ENCODE data around the gene KLF13.

The KLF13 gene

DNA sequence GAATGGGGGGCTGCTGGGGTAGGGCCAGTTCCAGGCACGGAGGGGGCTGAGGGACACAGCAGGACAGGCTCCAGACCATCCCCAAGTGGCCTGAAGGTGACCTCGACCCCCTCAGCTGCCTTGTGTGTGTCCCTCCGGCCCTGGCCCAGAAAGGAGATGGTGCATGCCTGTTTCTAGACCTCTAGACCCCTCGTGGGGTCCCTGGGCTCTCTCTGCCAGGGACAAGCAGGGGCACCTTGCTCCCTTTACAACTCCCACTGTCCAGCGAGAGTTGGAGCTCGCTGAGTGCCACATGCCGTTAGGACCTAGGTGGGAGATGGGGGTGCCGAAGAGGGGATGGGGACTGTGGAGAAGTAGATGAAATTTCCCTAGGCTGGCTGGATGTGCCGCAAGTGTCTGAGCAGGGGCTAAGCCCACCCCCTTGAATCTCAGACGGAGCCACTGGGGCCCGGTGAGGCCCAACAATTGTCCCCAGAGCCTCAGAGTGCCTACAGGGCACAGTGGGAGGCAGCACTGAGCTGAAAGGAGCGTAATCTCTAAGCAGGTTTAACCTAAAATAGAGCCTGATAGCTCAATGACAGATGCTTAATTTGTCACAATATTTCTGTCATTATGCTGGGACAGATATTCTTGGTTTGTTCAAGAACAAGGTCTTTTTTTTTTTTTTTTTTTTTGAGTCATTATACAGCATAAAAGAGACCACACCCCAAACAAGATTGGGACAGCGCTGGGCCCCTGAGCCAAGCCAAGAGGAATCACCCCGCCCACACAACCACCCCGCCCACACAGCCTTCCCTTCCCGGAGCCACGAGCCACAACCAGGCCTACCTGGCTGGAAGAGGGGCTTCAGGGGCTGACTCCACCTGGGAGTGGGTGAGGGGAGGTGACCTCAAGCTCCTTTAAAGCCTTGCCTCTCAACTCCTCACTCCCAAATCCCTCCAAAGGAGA is 23.6 kb upstream of the KLF13 start:
- TF ChIP-seq MAX (IDR thresholded peaks at IDR 0.05; ENCODE audit: low read depth, low read length) (no peak), CTCF (IDR thresholded peaks at IDR 0.05; ENCODE audit: low read depth, low read length) (peak; percentile 32), POLR2A (IDR thresholded peaks at IDR 0.05; ENCODE audit: extremely low read depth, insufficient read length) (no peak), MYC (IDR thresholded peaks at IDR 0.05; ENCODE audit: low read depth, low read length) (peak; percentile 8; the same call in 1 of the 2 replicates)
- no peak overlapping the region for H3K4me3 ChIP-seq (ENCODE audit: low read depth, low read length)
- peak; percentile 71 for DNase-seq (ENCODE audit: low read depth)

- TF ChIP-seq MAX (IDR thresholded peaks at IDR 0.05; ENCODE audit: low read depth, low read length) (no peak), CTCF (IDR thresholded peaks at IDR 0.05; ENCODE audit: low read depth, low read length) (no peak), MYC (IDR thresholded peaks at IDR 0.05; ENCODE audit: low read depth, low read length) (no peak), POLR2A (IDR thresholded peaks at IDR 0.05; ENCODE audit: extremely low read depth, insufficient read length) (no peak)
- no peak overlapping the region for H3K4me3 ChIP-seq (ENCODE audit: low read depth, low read length)
- peak; percentile 40 for DNase-seq (ENCODE audit: low read depth)
These were observed 22.6 kb upstream of the KLF13 start for GRCh38 chr15:31303726-31304648.

- no peak overlapping the region for H3K4me3 ChIP-seq (ENCODE audit: low read depth, low read length)
- DNase-seq (ENCODE audit: low read depth), result no peak
- TF ChIP-seq MYC (IDR thresholded peaks at IDR 0.05; ENCODE audit: low read depth, low read length) (no peak), MAX (IDR thresholded peaks at IDR 0.05; ENCODE audit: low read depth, low read length) (no peak), CTCF (IDR thresholded peaks at IDR 0.05; ENCODE audit: low read depth, low read length) (no peak), POLR2A (IDR thresholded peaks at IDR 0.05; ENCODE audit: extremely low read depth, insufficient read length) (no peak)
These were observed 21.8 kb upstream of the KLF13 start for GRCh38 chr15:31304751-31305365.

DNA sequence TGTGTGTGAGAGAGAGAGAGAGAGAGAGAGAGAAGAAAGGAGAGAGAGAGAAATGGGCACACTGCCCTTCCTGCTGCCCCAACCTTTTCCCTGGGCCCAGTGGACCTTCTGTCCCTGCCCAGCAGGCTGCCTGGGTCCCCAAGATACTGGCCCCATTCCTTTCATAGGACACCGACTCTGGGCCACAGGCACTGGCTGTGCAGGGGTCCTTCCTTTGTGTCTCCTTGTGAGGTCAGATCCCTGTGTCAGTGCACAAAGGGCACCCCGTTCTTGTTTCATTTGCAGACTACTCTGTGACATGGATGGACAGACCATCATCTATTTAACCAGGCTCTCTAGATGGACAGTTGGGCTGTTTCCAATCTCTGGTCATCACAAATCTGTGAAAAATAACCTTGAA is 21.3 kb upstream of the KLF13 start:
- H3K4me3 ChIP-seq (ENCODE audit: low read depth, low read length), result no peak overlapping the region
- TF ChIP-seq CTCF (IDR thresholded peaks at IDR 0.05; ENCODE audit: low read depth, low read length), result no peak
- TF ChIP-seq MYC (IDR thresholded peaks at IDR 0.05; ENCODE audit: low read depth, low read length), result no peak
- no peak for TF ChIP-seq MAX (IDR thresholded peaks at IDR 0.05; ENCODE audit: low read depth, low read length)
- no peak for TF ChIP-seq POLR2A (IDR thresholded peaks at IDR 0.05; ENCODE audit: extremely low read depth, insufficient read length)
- DNase-seq (ENCODE audit: low read depth), result no peak

- TF ChIP-seq MYC (IDR thresholded peaks at IDR 0.05; ENCODE audit: low read depth, low read length), result no peak
- no peak for TF ChIP-seq MAX (IDR thresholded peaks at IDR 0.05; ENCODE audit: low read depth, low read length)
- TF ChIP-seq CTCF (IDR thresholded peaks at IDR 0.05; ENCODE audit: low read depth, low read length), result no peak
- TF ChIP-seq POLR2A (IDR thresholded peaks at IDR 0.05; ENCODE audit: extremely low read depth, insufficient read length), result no peak
- no peak overlapping the region for H3K4me3 ChIP-seq (ENCODE audit: low read depth, low read length)
- no peak for DNase-seq (ENCODE audit: low read depth)
These were observed 20.7 kb upstream of the KLF13 start for GRCh38 chr15:31305796-31306425.
